A673 (cell line): ENCODE measurements around the gene ATP5F1E. TPM values are rescaled to one million over a fixed set of nuclear protein-coding genes. Genes with fewer than 3 reads are reported as not detected.

Source experiments
- BruUV-seq: library from RNA; stranded (reverse); fragments of 400-500 nt; replicated peaks from 2 replicates; lab custom pipeline; 2021; lab: Mats Ljungman, UMichigan
- CTCF ChIA-PET: fragments of 300-600 bp; sonication (Branson Sonifier 250); formaldehyde crosslinking; loops from one replicate; lab custom pipeline; 2022; ENCODE audit warnings: antibody characterized with exemption; lab: Charles Lee
- POLR2A ChIA-PET: fragments of 300-600 bp; sonication (Branson Sonifier 250); formaldehyde crosslinking; loops from one replicate; lab custom pipeline; 2022; ENCODE audit warnings: antibody characterized with exemption; ENCODE audit not compliant: low non-redundant PET; lab: Charles Lee
- DNase-seq: peaks from one replicate; pipeline ENCODE4 v3.0.0-alpha.2; 2015; ENCODE audit warnings: low spot score
- H3K27ac ChIP-seq: fragments of 200-600 bp; sonication (generic); 2 replicates; pipeline ENCODE4 v1.5.1; 2016; ENCODE audit warnings: mixed run types, low read depth, mild to moderate bottlenecking, mixed read lengths, antibody characterized with exemption, low read length; ENCODE audit not compliant: poor library complexity, severe bottlenecking
- H3K27me3 ChIP-seq: fragments of 200-600 bp; sonication (generic); replicated peaks from 2 replicates; pipeline ENCODE4 v1.6.1; 2017; ENCODE audit warnings: mixed run types, low read depth, mild to moderate bottlenecking, mixed read lengths, antibody characterized with exemption, low read length; ENCODE audit not compliant: insufficient read depth, poor library complexity
- H3K36me3 ChIP-seq: fragments of 200-600 bp; sonication (generic); 2 replicates; pipeline ENCODE4 v1.6.1; 2016; ENCODE audit warnings: mixed run types, mild to moderate bottlenecking, mixed read lengths, antibody characterized with exemption, low read length; ENCODE audit not compliant: insufficient read depth, poor library complexity, severe bottlenecking
- H3K4me1 ChIP-seq: fragments of 200-600 bp; sonication (generic); 2 replicates; pipeline ENCODE4 v1.6.1; 2017; ENCODE audit warnings: mixed run types, mild to moderate bottlenecking, mixed read lengths, antibody characterized with exemption, low read length; ENCODE audit not compliant: insufficient read depth, poor library complexity, severe bottlenecking
- H3K4me3 ChIP-seq: fragments of 200-600 bp; sonication (generic); 2 replicates; pipeline ENCODE4 v1.5.1; 2016; ENCODE audit warnings: low read depth, mixed run types, mild to moderate bottlenecking, mixed read lengths, low read length; ENCODE audit not compliant: poor library complexity, severe bottlenecking
- H3K9me3 ChIP-seq: fragments of 200-600 bp; sonication (generic); 2 replicates; pipeline ENCODE4 v1.6.1; 2016; ENCODE audit warnings: mixed run types, low read depth, mild to moderate bottlenecking, mixed read lengths, antibody characterized with exemption, low read length; ENCODE audit not compliant: poor library complexity, severe bottlenecking
- EZH2 ChIP-seq: fragments of 200-600 bp; sonication (generic); IDR thresholded peaks from 2 replicates; pipeline ENCODE4 v1.6.1; 2017; ENCODE audit warnings: borderline replicate concordance, low read depth, mild to moderate bottlenecking, mixed read lengths, antibody characterized with exemption, low read length; ENCODE audit not compliant: poor library complexity, severe bottlenecking
- intact Hi-C: fragments of 100-400 bp; cut with micrococcal nuclease; formaldehyde crosslinking; loops from one replicate; pipeline ENCODE4 v1.10.0; 2022; ENCODE audit not compliant: unreplicated experiment
- total RNA-seq: library from RNA; stranded (reverse); gene quantifications from 2 replicates; pipeline ENCODE4 v1.2.3, GENCODE V29; 2021
- TF ChIP-seq, protein P1 (sequence below): fragments of 300-800, 200-600 bp; sonication (generic); conservative IDR thresholded peaks from 2 replicates; pipeline ENCODE4 v1.5.1; 2017; ENCODE audit warnings: low read depth, mild to moderate bottlenecking, antibody characterized with exemption, low read length, moderate library complexity, mixed read lengths

Gene ATP5F1E
- total RNA-seq, 1 experiment from 2014 or later, result 76.8 TPM

DNA sequence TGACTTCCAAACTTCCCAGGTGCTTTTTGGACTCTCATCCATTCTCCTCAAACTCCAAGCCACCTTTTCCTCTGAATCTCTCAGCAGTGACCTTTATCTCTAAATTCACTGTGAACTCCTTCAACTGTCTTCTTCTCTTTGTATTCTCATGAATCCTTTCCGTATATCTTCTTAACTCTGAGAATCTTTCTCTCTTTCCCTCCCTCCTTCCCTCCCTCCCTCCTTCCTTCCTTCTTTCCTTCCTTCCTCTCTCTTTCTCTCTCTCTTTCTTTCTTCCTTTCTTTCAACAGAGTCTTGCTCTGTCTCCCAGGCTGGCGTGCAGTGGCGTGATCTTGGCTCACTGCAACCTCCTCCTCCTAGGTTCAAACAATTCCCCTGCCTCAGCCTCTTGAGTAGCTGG lies 14.7 kb upstream of the ATP5F1E start:
- ChIA-PET POLR2A (no interaction called here), CTCF (no interaction called here)
- Histone ChIP-seq H3K9me3 (no peaks in the 10 kb centered on the region), H3K4me3 (no peak overlapping the region), H3K36me3 (no peaks in the 10 kb centered on the region), H3K27me3 (peaks cover 11% of the 10 kb centered on the region), H3K4me1 (peaks cover 4% of the 10 kb centered on the region), H3K27ac (no peak overlapping the region)
- intact Hi-C loops, result no loop called here
- TF ChIP-seq, protein P1, sequence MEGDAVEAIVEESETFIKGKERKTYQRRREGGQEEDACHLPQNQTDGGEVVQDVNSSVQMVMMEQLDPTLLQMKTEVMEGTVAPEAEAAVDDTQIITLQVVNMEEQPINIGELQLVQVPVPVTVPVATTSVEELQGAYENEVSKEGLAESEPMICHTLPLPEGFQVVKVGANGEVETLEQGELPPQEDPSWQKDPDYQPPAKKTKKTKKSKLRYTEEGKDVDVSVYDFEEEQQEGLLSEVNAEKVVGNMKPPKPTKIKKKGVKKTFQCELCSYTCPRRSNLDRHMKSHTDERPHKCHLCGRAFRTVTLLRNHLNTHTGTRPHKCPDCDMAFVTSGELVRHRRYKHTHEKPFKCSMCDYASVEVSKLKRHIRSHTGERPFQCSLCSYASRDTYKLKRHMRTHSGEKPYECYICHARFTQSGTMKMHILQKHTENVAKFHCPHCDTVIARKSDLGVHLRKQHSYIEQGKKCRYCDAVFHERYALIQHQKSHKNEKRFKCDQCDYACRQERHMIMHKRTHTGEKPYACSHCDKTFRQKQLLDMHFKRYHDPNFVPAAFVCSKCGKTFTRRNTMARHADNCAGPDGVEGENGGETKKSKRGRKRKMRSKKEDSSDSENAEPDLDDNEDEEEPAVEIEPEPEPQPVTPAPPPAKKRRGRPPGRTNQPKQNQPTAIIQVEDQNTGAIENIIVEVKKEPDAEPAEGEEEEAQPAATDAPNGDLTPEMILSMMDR, result no peak
- no peak for TF ChIP-seq EZH2
- BruUV-seq, result no TSS peak
- DNase-seq, result no peak

DNA sequence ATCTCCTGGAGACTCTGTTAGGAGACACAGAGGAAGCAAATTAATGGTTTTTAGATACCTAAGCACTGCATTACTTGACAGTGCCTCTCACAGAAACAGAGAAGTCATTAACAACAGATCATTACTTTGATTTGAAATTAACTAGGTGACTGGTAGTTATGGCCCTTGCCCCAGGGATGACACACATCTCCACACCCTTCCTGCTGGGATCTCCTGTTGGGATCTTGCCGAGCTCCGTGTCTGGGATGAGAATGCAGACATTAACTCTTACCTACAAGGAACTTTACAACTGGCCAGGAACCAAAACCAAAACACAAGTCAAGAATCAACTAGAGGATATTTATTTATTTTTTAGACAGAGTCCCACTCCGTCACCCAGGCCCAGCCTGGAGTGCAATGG lies 12.7 kb upstream of the ATP5F1E start:
- Histone ChIP-seq H3K4me3 (no peak overlapping the region), H3K4me1 (peaks cover 4% of the 10 kb centered on the region), H3K36me3 (no peaks in the 10 kb centered on the region), H3K27me3 (no peaks in the 10 kb centered on the region), H3K9me3 (no peaks in the 10 kb centered on the region), H3K27ac (no peak overlapping the region)
- no peak for TF ChIP-seq EZH2
- TF ChIP-seq, protein P1, result no peak
- BruUV-seq, result no TSS peak
- CTCF ChIA-PET, result no interaction called here
- POLR2A ChIA-PET, result no interaction called here
- intact Hi-C loops, result no loop called here
- DNase-seq, result no peak

DNA sequence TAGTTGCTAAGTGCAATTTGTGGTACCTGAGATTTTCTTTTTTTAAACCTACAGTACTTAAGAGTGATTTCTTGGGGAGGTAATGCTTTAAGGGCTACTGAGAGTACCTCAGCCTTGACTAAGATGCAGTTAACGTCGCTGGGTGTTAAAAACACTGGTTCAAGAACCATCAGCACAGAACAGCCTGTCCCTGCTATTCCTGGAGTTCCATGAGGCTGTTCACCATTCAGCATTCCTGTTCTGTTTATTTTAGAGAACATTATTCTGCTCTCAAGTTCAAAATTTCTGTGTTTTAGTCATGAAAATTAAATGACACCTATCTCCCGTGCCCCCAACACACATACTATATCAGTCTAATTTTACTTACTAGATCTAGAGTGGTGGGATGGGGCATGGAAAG lies 12.2 kb upstream of the ATP5F1E start:
- intact Hi-C loops, result no loop called here
- ChIA-PET CTCF (no interaction called here), POLR2A (no interaction called here)
- peaks cover 4% of the 10 kb centered on the region for H3K4me1 ChIP-seq
- H3K27ac ChIP-seq, result no peak overlapping the region
- no TSS peak for BruUV-seq
- no peaks in the 10 kb centered on the region for H3K36me3 ChIP-seq
- no peaks in the 10 kb centered on the region for H3K27me3 ChIP-seq
- no peak for TF ChIP-seq EZH2
- TF ChIP-seq, protein P1, result no peak
- no peak overlapping the region for H3K4me3 ChIP-seq
- no peak for DNase-seq
- H3K9me3 ChIP-seq, result no peaks in the 10 kb centered on the region
